ENCODE measurements around the gene CYB561A3. TPM values are rescaled to one million over a fixed set of nuclear protein-coding genes. Genes with fewer than 3 reads are reported as not detected.

Gene CYB561A3
- total RNA-seq, 4 donors from 2014 or later, result 11.3 to 43.6 (median 21.2) TPM

GRCh38 chr11:61403658-61404057 is 42.0 kb upstream of the CYB561A3 start:
- Histone ChIP-seq H3K4me3 (no peak overlapping the region), H3K27me3 (no peaks in the 10 kb centered on the region), H3K9me3 (no peaks in the 10 kb centered on the region), H3K4me1 (no peaks in the 10 kb centered on the region), H3K36me3 (no peaks in the 10 kb centered on the region), H3K27ac (no peak overlapping the region)
- intact Hi-C loops (cut with DNase I; ENCODE audit: low total_unique reads), result no loop called here
- TF ChIP-seq CTCF (IDR thresholded peaks at IDR 0.05) (no peak), POLR2A (IDR thresholded peaks at IDR 0.05) (no peak)
- no peak for DNase-seq

GRCh38 chr11:61401573-61401972 is 39.9 kb upstream of the CYB561A3 start:
- intact Hi-C loops (cut with DNase I; ENCODE audit: low total_unique reads), result no loop called here
- H3K4me1 ChIP-seq, result no peaks in the 10 kb centered on the region
- no peak for TF ChIP-seq CTCF (IDR thresholded peaks at IDR 0.05)
- TF ChIP-seq POLR2A (IDR thresholded peaks at IDR 0.05), result no peak
- H3K27ac ChIP-seq, result no peak overlapping the region
- no peak overlapping the region for H3K4me3 ChIP-seq
- H3K27me3 ChIP-seq, result no peaks in the 10 kb centered on the region
- H3K36me3 ChIP-seq, result no peaks in the 10 kb centered on the region
- H3K9me3 ChIP-seq, result no peaks in the 10 kb centered on the region
- no peak for DNase-seq

GRCh38 chr11:61401173-61401572 is 39.5 kb upstream of the CYB561A3 start:
- no peak for TF ChIP-seq CTCF (IDR thresholded peaks at IDR 0.05)
- no peak for TF ChIP-seq POLR2A (IDR thresholded peaks at IDR 0.05)
- intact Hi-C loops (cut with DNase I; ENCODE audit: low total_unique reads), result no loop called here
- no peaks in the 10 kb centered on the region for H3K4me1 ChIP-seq
- H3K27me3 ChIP-seq, result no peaks in the 10 kb centered on the region
- no peaks in the 10 kb centered on the region for H3K36me3 ChIP-seq
- no peak overlapping the region for H3K4me3 ChIP-seq
- DNase-seq, result no peak
- H3K9me3 ChIP-seq, result no peaks in the 10 kb centered on the region
- H3K27ac ChIP-seq, result no peak overlapping the region

- intact Hi-C loops (cut with DNase I; ENCODE audit: low total_unique reads), result no loop called here
- peaks cover 0 to 7% of the 10 kb centered on the region in 2 donors for H3K4me1 ChIP-seq
Measured at GRCh38 chr11:61392981-61393595, 31.4 kb upstream of the CYB561A3 start.

GRCh38 chr11:61390161-61390560 is 28.5 kb upstream of the CYB561A3 start:
- H3K27me3 ChIP-seq, result no peaks in the 10 kb centered on the region
- no peaks in the 10 kb centered on the region for H3K36me3 ChIP-seq
- no peak overlapping the region for H3K27ac ChIP-seq
- intact Hi-C loops (cut with DNase I; ENCODE audit: low total_unique reads), result no loop called here
- no peak for DNase-seq
- peaks cover 0 to 7% of the 10 kb centered on the region in 2 donors for H3K4me1 ChIP-seq
- no peak for TF ChIP-seq POLR2A (IDR thresholded peaks at IDR 0.05)
- TF ChIP-seq CTCF (IDR thresholded peaks at IDR 0.05), result no peak
- H3K4me3 ChIP-seq, result no peak overlapping the region
- no peaks in the 10 kb centered on the region for H3K9me3 ChIP-seq

More at GRCh38 chr11:61392981-61393595, 31.4 kb upstream of the CYB561A3 start:
- H3K27me3 ChIP-seq, result no peaks in the 10 kb centered on the region
- no peak for DNase-seq
- no peak for TF ChIP-seq CTCF (IDR thresholded peaks at IDR 0.05)
- TF ChIP-seq POLR2A (IDR thresholded peaks at IDR 0.05), result no peak
- H3K4me3 ChIP-seq, result peak overlapping the region; percentile 46 to 48
- H3K9me3 ChIP-seq, result no peaks in the 10 kb centered on the region
- peak overlapping the region; percentile 62 to 76 for H3K27ac ChIP-seq
- H3K36me3 ChIP-seq, result no peaks in the 10 kb centered on the region
